HT1080 (cell line): ENCODE results near the gene EDA. TPM values are rescaled to one million over a fixed set of nuclear protein-coding genes. Genes with fewer than 3 reads are reported as not detected.
A peak's percentile ranks its signal among the peaks of the same experiment; 100 is the strongest.

Source experiments
- DNase-seq: peaks from one replicate; pipeline ENCODE4 v3.0.0-alpha.2; 2015; ENCODE audit warnings: low read depth
- total RNA-seq: library from RNA; depleted of rRNA; stranded (reverse); fragments of >200 nt; shearing (Covaris generic); gene quantifications from 2 replicates; pipeline ENCODE4 v1.2.3, GENCODE V29; 2014

EDA gene
- total RNA-seq, 1 experiment from 2014 or later = 2.4 TPM

DNA sequence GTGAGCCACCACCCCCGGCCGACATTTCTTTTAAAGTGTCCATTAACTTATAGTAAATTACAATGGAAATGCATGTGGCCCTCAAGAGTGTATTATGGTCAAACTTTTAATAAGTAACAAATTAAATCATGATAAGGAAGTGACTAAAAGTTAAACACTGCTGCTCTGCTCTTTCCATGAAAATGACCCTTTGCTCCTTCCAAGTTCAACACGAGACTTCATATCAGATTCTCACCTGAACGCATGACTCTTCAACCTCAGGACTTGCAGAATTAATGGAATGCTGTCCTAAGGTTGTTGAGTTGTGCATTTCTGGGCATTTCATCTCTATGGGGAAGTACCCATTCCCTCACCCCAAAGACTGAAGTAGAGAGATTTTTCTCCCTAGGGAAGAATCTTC lies 406.7 kb downstream of the EDA start:
- no peak for DNase-seq

DNA sequence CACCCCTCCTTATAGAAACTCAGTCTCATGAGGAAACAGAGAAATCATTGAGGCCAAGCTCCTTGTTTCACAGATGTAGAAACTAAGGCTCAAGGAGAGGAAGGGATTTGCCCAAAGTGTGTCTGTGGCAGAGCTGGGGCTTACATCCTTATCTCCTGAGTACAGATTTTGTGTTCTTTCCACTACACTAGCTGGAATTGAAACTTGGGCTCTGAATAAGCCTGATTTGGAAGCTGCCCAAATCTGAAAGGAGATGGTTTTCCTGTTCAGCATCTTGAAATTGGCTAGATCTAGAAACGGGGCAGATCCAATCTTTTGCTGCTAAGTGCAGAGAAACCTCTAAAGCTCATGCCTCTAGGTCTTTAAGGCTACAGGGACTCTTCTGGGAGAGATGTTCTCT lies 409.6 kb downstream of the EDA start:
- DNase-seq = peak; percentile 34

DNA sequence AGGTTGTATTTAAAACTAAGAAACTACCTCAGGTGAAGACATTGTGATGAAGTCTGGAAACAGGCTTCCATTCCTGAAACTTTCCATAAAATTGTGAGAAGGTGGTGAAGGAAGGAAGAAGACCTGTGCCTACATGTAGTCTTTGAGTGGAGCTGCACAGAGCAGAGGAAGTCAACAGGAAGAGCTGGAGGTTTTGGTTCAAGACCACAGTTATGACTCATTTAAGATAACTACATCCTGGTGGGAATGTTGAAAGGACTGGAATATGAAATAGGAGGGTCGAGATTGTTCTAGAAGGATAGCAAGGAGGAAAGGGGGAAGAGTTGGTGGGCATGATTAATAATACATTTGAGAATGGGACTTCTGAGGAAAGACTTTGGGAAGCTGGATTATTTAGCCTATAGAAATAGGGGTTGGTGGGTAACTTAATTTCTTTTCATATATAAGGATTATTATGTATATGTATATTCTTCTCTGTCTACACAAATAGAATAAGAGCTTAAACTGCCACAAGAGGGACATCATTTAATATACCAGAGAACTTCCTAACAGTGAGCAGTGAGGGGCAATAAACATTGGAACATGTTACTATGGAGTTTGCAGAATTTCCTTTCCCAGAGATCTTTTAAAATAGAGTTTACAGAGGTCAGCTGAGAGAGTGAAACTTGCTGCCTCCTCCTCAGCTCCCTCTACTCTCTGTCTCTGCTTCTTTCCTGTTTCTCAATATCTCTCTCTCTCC lies 410.4 kb downstream of the EDA start:
- peak; percentile 77 for DNase-seq

DNA sequence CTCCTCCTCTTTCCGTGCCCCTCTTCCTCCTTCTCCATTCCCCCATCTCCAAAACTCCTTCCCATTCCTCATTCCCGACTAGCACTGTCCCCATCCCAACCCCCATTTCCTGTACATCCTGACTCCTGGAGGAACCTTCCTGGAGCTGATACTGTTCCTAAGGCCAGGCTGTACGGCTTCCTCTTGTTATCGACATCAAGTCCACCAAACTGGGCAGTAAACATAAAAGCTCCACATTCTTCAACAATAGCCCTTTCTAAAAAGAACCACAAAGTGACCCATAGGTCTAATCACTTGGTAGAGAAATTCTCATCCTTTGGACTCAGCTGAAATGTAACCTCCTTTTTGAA lies 410.9 kb downstream of the EDA start:
- DNase-seq = peak; percentile 21

DNA sequence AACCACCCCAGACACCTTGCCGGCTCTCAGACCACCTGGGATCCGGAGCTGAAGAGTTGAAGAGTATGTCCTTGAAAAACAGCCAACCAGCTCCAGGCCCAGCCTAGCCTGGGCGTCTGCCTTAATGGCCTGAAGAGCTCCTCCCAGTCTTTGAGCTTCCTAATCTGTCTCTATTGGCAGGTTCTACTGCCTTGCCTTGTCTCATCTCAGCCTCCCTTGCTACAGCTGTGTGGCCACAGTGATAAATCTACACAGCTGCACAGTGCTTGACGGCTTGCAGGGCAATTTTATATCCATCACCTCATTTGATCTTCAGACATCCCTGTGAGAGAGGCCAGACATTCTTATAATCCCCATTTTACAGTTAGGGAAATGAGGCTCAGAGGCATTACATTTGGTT lies 413.9 kb downstream of the EDA start:
- no peak for DNase-seq

DNA sequence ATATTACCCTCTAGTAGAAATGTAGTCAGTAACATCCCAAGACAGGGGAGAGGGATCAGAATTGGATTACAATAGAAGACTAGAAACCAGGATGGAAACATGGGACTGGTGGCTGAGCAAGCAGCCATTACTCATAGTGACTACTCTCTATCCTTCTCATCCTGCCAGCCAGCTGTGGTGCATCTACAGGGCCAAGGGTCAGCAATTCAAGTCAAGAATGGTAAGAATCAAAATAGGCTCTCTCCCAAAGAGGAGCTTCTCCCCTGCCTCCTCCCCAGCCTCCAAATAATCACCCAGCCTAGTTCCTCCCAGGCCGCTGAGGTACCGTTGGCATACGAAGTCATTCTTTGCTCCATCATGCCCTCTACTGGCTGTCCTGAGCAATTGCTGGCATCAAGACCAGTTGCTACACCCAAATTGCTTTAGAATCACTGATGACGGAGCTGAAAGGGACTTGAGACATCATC lies 414.4 kb downstream of the EDA start:
- DNase-seq = peak; percentile 73

DNA sequence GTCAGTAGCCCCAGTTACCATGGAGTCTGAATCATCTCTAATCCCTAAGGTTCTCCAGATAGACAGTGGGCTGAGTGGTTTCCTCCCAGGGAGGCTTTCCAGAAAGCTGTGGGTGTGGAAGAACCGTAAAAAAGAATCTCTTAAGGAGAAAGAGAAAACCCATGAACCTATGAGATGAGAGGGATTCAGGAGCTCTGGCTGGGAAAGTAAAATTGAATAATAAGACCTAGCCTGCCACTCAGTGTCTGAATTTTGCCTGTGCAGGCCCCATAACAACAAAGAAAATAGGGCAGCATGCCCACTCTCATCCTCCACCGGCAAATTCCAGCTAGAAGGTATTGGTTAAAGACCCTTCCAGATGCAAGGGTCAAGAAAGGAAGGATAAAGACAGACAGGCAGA lies 416.9 kb downstream of the EDA start:
- peak; percentile 5 for DNase-seq

DNA sequence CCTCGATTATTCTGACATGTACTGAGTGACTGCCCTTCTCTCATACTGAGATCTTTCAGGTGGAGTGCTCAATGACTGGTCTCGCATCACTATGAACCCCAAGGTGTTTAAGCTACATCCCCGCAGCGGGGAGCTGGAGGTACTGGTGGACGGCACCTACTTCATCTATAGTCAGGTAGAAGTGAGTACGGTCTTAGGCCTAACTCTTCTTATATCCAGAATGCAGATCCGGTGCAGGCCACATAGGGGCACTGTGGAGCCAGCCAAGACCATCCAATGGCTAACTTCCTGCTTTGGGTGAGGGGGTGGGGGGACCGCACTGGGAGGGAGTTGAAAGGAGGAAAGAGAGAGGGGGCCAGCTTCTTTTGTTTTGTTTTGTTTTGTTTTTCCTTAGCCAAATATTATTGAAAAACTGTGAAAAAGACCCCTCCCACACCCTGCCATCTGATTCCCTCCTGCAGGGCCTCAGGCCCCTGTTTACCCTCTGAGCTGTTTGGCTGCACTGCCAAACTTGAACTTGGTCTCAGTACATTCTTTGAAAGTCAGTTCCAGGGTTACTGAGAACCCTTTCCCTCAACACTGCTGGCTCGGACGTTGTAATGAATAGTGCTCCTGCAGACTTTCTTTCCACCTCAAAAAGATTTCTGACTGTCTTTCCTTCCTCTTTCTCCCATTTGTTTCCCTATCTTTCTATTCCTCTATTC lies 417.6 kb downstream of the EDA start:
- DNase-seq = peak; percentile 26

DNA sequence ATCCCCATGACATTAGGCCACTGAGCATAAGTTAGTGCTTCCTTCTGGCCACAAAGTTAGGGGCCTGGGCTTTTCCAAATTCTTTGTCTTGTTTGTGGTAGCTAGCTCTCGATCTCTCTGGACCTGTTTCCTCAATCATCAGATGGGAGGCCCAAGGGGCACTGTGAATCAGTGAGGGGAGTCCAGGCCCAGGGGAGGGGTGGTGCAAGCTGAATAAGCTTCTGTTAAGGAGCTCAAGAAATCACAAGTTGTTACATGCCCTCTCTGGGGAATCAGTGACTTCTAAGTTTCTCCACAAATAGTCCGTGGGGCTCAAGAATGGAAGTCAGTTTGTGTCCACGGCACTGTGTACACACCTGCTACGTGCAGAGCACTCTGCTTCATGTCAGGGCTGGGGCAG lies 418.7 kb downstream of the EDA start:
- no peak for DNase-seq

DNA sequence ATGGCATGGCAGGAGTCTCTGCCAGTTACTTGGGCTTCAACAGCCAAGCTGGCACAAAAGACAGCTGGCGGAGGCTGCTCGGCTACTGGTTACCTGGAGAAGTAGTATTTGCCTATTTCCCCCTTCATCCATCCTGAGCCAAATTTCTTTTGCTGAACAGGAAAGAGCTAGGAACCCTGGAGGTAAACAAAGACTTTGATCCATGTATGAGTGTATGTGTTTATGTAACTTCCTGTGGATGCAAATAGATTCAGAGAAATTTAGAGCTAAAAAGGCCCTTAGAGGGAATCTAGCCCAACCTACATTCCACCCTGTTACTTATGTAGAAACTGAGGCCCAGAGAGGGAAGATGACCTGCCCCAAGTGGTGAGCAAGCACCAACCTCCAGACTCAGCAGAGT lies 422.6 kb downstream of the EDA start:
- no peak for DNase-seq

DNA sequence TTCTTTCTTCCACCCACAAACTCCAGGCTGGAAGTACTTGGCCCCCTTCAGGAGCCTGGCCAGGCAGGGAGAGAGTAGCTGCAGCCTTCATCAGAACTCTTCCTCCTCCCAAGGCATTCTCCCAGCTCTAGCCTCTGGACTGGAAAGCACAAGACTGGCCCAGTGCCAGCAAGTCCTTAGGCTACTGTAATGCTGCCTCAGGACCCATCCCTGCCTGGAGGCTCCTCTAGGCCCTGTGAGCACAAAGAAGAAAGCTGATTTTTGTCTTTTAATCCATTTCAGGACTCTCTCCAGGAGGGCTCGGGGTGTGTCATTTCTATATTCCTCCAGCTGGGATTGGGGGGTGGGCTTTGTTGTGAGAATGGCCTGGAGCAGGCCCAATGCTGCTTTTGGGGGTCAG lies 423.0 kb downstream of the EDA start:
- DNase-seq = no peak

DNA sequence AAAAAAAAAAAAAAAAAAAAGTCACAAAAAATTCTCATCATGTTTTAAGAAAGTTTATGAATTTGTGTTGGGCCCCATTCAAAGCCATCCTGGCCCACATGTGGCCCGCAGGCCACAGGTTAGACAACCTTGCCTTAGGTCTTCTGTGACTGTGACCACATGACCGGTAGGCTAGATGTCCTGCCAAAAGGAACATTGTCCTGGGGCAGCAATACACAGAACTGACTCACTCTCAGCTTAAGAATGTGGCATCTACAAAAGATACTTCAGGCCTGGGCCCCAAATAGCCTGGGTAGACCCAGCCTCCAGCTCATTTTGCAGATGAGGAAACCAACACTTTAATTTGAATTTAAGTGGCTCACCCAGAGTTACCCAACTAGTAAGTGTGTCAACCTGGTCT lies 423.8 kb downstream of the EDA start:
- no peak for DNase-seq

DNA sequence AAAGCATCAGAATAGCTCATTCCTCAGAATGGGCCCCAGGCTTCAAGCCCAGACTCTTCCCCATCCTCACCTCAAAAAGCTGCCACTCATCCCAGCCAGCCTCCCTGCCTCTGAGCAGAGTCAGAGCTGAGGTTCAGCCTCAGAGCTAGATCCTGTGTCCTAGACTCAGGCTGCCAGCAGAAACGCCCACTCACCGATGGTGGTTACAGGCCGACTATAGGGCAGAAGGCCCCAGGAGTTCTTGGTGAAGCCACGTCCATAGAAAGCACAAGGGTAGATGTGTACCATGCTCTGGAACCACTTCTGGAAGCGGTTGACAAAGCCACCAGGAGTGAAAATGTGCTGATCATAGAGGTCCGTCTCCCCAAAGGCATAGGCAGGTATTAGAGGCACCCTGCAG lies 426.1 kb downstream of the EDA start:
- DNase-seq = no peak

DNA sequence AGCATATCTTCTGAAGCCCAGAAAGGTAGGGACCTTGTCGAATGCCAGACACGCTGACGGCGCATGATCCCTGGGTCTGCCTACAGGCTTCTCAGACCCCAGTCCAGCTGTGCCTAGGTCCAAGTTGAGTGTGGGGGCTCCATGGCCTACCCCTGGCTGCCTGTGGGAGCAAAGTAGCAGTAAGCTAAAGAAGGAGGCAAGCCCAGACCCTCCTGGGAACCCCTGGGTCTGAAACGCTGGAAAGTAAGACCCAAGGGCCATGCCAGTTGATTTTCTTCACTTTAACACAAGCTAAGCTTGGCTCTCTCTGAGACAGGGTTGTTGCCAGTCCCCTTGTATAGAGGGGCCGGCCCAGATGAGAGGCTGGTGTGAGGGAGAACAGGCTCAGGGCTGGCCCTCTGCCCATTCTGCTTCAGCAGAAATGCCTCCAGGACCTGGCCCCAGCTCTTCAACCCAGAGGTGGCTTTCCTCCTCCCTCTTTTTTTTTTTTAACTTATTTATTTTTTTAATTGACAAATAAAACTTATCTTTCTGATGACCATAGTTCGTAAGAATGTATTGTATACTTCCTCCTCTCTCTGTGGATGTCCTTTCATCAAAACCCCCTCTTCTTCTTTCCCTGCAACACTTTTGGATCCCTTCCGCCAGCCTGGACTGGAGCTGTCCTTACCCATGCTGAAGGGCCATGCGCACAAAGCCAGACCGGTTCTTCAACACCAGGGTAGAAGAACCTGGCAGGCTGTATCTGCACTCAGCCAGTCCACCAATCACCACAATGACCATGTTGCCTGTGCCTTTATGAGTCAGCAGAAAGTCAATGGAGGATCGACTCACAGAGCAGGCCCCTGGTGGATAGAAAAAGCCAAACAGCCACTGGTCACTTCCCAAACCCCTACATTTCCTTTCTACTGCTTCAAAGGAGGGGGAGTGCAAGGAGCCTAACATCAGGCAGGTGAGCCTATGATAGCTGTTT lies 426.8 kb downstream of the EDA start:
- peak; percentile 43 for DNase-seq

DNA sequence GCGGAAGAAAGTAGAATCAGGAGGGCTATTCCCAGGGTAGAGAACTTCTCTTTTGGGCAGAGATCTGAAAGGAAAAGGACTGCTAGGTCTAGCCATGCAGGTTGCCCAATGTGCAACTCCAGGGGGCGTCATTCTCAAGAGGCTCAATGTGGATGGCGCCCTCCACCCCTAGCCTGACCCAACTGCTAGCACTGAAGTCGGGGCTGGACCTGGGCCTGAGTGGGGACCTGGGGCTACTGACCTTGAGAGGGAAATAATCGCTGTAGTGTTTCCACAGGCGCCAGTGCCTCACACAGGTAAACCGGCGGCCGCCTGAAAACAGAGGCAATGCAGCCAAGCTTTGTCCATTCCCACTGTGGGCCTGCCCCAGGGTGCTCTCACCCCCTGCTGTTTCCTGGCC lies 427.8 kb downstream of the EDA start:
- no peak for DNase-seq

DNA sequence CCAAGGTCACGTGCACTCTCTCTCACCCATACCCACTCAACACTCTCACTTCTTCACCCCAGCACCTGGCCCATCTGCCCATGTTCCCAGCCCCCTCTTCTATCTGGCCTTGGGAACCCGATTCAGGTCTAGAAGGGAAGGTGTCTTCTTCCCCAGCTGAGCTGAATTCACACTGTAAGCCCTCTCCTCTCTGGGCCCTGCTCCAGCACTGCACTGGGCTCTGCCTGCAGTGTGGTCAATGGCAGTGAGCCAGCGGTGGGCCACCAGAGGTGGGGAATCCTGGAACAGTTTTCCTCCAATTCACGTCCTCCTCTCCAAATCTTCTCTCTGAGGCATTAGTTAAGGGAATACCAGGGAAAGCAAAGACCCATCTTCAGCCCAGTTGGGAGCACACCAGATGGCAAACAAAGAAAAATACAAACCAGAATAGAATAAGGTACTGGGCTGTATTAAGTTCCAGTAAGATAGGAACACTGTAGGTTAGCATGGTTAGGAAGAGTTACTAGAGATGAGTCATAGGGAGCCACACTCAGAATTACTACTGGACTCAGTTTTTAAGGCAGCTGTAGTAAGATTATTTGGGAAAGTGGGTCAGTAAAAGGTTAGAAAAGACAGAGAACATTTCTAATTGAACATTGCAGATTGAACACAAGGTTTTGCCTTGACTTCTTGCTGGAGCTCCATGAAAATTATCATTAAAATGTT lies 428.8 kb downstream of the EDA start:
- peak; percentile 63 for DNase-seq

DNA sequence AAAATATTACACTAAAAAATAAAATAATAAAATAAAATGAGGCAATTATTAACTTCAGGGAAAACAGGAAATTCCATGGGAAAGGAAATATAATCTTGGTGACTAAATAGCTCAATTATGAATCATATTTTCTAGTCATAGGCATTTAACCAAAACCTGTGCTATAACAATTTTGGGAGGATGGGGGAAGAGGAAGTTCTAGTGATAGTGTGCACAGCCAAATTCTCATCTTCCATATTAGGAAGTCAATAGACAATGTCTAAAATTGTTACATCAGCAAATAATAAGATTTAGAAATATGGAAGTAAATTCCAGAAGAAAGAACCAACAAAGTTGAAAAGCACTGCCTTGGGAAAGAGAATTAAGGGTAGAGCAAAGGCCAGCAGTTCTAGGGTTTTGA lies 431.1 kb downstream of the EDA start:
- peak; percentile 25 for DNase-seq

DNA sequence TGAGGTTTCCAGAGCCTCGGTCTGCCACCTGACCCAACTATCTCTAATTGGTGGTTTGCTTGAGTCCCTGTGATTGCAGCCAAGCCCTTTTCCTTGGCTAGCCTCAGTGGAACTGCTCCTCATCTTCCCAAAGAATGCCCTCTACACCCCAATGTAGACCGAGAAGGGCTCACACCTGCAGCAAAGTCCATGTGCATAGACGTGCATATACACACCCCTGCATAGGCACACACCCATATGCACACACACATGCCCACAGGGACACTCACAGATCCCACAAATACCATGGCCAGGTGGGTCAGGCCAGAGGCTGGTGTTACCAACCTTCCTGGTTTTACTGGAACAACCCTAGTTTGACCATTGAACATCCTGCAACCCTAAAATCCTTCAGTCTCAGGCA lies 433.5 kb downstream of the EDA start:
- no peak for DNase-seq

DNA sequence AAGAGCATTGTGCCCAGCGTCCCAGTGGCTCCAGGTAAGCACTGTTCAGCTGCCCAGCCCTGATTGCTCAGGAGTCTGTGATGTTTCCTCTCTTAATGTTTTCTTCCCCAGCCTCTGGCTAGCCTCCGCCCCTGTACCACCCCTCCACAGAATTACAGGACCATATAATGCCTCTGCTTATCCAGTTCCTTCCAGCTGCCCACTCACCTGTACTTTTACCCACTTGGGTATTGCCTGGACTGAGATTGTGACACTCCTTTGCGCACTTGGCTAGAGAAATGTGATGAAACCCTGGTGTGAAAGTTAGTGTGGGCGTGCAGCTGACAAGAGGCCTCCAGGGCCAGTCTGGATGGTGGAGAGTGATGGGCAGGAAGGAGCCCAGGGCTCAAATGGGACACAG lies 434.0 kb downstream of the EDA start, which contains the start of gene AWAT2:
Gene AWAT2, minus strand, starts transcription at position 14 of the 400 bp plus-strand sequence. Its CDS starts 6 bp downstream, at position 8.
- DNase-seq = no peak

DNA sequence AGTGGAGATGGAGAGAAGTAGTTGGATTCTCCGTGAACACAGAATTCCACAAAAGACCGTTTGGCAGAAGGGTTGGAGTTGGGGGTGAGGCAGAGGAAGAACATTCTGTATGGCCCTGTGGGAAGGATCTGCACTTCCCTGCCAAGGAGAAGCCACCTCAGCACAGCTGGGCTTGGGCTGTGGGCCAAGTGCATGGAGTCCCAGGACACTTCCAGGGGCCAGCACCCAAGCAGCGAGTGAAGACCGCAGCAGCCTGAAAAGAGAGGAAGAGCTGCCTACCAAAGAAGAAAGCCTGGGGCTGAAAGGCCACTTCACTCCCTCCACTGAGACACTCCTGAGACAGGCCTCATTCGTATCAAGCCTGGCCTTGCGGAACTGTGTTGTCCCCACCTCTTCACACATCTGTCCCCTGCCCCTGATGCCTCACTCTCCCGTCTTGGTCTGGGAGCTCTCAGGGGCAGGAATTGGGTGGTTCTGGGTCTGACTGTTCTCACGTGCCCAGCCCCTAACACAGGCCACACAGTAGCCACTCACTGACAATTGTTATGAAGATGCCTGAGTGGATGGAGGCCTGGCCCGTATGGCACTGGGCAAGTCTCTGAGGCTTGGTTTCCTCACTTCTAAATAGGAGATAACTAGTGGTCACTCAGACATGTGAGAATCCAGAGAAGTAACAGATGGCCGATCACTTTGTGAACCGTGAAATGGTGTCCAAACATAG lies 437.1 kb downstream of the EDA start:
- DNase-seq = no peak

DNA sequence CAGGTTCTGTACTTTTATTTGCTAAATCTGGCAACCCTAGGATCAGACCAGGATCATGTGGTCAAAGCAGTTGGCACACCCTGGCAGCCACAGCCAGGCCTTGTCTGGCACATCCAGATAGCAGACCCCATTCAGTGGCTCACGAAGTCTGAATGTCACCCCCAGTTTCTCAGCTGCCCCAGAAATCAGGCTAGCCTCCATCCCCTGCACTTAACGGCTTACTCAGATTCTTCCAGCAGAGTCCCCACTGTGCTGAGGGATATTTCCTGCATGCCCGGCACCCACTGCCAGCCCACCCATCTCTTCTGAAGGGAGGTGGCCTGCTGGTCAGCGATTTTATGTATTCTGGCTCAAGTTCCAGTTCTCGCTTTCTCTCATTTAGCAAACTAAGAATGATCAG lies 438.5 kb downstream of the EDA start:
- DNase-seq = no peak
